Breast epithelium (tissue), 3 donors: ENCODE data around the gene ZNF407.

ENCODE experiments used
- POLR2A ChIP-seq: fragments of 450-650 bp; IDR thresholded peaks from one replicate; pipeline ENCODE4 v1.6.1; 2016; ENCODE audit warnings: antibody characterized with exemption, mild to moderate bottlenecking, moderate library complexity
- POLR2AphosphoS5 ChIP-seq, 3 donors: sonication (generic); formaldehyde crosslinking; IDR thresholded peaks; one replicate each; pipeline ENCODE4 v1.6.1; 2017; ENCODE audit warnings: antibody characterized with exemption in 3 of 3
- TF ChIP-seq, protein P1 (sequence below), 3 donors: fragments of 450-650 bp; IDR thresholded peaks; one replicate each; pipeline ENCODE4 v1.5.1; 2016 to 2017; ENCODE audit warnings: antibody characterized with exemption in 3 of 3, mild to moderate bottlenecking in 3 of 3, moderate library complexity in 3 of 3

DNA sequence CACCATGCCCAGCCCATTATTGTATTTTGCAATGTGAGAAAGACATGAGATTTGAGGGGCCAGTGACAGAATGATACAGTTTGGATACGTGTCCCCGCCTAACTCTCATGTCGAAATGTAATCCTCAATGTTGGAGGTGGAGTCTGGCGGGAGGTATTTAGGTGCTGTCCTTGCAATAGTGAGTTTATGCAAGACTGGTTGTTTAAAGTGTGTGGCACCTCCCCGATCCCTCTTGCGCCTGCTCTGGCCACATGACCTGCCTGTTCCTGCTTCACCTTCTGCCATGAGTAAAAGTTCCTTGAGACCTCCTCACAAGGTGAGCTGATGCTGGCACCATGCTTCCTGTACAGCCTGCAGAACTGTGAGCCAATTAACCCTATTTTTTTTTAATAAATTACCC, 46.8 kb upstream of the ZNF407 start:
- TF ChIP-seq, protein P1, sequence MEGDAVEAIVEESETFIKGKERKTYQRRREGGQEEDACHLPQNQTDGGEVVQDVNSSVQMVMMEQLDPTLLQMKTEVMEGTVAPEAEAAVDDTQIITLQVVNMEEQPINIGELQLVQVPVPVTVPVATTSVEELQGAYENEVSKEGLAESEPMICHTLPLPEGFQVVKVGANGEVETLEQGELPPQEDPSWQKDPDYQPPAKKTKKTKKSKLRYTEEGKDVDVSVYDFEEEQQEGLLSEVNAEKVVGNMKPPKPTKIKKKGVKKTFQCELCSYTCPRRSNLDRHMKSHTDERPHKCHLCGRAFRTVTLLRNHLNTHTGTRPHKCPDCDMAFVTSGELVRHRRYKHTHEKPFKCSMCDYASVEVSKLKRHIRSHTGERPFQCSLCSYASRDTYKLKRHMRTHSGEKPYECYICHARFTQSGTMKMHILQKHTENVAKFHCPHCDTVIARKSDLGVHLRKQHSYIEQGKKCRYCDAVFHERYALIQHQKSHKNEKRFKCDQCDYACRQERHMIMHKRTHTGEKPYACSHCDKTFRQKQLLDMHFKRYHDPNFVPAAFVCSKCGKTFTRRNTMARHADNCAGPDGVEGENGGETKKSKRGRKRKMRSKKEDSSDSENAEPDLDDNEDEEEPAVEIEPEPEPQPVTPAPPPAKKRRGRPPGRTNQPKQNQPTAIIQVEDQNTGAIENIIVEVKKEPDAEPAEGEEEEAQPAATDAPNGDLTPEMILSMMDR (IDR thresholded peaks at IDR 0.05), result no peak
- no peak for TF ChIP-seq POLR2AphosphoS5 (IDR thresholded peaks at IDR 0.05)
- TF ChIP-seq POLR2A, result no peak
